Prostate gland (tissue), 1 donor: ENCODE measurements around the gene BOC.

Source experiments
- POLR2A ChIP-seq: fragments of 450-650 bp; IDR thresholded peaks from one replicate; pipeline ENCODE4 v1.6.1; 2016; ENCODE audit warnings: antibody characterized with exemption, mild to moderate bottlenecking
- POLR2AphosphoS5 ChIP-seq: sonication (generic); formaldehyde crosslinking; IDR thresholded peaks from one replicate; pipeline ENCODE4 v1.6.1; 2017; ENCODE audit warnings: antibody characterized with exemption

DNA sequence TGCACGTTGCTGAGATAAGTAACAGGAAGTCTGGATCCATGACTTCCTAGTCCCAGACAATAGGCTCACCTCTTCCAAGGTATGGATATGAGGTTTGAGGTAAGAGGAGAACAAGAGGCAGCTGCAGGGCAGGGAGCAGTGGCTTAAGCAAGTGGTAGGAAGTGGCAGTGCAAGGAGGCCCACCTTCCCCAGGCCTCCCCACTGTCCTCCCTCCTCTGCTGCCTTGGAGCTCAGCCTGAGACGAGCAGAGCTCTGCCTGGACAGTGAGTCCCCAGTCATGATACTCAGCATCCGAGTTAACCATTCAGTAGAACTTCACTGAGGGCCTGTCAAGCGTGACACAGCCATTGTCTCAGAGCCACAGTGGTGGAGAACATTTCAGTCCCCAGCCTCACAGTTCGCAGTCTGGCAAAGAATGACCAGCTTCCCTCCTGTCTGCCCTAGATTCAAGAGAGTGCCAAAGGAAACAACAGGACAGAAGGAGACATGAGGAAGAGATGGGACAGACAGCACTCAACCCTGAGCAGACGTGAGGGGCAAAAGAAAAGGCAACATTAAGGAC, 41.4 kb upstream of the BOC start:
- no peak for TF ChIP-seq POLR2AphosphoS5
- TF ChIP-seq POLR2A: no peak
